Neural cell (in vitro differentiated cells): ENCODE data around the gene PLXNA2.

Experiments used
- CTCF ChIP-seq: fragments of 450-650 bp; IDR thresholded peaks from 2 replicates; pipeline ENCODE4 v1.5.1; 2014; ENCODE audit warnings: antibody characterized with exemption, mild to moderate bottlenecking, moderate library complexity; ENCODE audit not compliant: poor library complexity, severe bottlenecking
- TAF1 ChIP-seq: IDR thresholded peaks from 2 replicates; pipeline ENCODE4 v1.6.1; 2012; ENCODE audit warnings: low read depth

GRCh38 chr1:208141610-208142192 is 102.5 kb downstream of the PLXNA2 start:
- TF ChIP-seq CTCF (no peak), TAF1 (no peak)
